ENCODE data around the gene EPAS1. TPM values are rescaled to one million over a fixed set of nuclear protein-coding genes. Genes with fewer than 3 reads are reported as not detected.

EPAS1 gene
- total and polyA plus RNA-seq, 9 of the 15 experiments (the other 6 are each of a cell fraction or from before 2014, with no cell fraction given): 0.25 to 11.2 (median 4.1) TPM

DNA sequence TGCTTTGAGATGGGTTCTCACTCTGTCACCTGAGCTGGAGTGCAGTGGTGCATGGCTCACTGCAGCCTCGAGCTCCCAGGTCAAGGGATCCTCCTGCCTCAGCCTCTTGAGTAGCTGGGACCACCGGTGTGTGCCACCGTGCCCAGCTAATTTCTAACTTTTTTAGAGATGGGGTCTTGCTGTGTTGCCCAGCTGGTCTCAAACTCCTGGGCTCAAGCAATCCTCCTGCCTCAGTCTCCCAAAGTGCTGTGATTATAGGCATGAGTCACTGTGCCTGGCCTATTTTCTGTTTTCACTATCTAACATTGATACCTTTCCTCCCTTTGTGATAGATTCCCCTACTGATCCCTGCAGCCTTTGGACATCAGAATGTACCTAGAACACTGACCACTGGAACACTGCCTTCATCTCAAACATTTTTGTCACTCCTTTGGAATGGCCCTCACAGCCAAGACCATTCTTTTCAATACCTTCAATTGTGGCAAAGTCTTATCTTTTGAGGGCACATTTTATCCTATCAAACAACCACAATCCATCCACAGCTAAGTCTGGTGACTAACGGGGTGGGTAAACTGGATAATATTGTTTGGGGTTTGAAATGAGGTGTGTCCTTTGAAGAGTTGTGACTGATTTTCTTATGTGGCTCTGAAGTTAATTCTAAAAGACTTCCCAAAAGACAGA lies 43.7 kb downstream of the EPAS1 start (continued):
- TF ChIP-seq, protein P1, sequence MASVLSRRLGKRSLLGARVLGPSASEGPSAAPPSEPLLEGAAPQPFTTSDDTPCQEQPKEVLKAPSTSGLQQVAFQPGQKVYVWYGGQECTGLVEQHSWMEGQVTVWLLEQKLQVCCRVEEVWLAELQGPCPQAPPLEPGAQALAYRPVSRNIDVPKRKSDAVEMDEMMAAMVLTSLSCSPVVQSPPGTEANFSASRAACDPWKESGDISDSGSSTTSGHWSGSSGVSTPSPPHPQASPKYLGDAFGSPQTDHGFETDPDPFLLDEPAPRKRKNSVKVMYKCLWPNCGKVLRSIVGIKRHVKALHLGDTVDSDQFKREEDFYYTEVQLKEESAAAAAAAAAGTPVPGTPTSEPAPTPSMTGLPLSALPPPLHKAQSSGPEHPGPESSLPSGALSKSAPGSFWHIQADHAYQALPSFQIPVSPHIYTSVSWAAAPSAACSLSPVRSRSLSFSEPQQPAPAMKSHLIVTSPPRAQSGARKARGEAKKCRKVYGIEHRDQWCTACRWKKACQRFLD (CRISPR knock-in tag; IDR thresholded peaks at IDR 0.05): peak; percentile 60; the same call in 1 of the 2 replicates
- TF ChIP-seq ZNF175 (CRISPR knock-in tag; IDR thresholded peaks at IDR 0.05; ENCODE audit: low read depth): 0 out of 2 replicates have a peak, but pooled peaks have one; percentile 45
- 0 out of 2 replicates have a peak, but pooled peaks have one; percentile 35 for TF ChIP-seq LEF1 (IDR thresholded peaks at IDR 0.05)
- 0 out of 2 replicates have a peak, but pooled peaks have one; percentile 42 for TF ChIP-seq GATA2 (CRISPR knock-in tag; IDR thresholded peaks at IDR 0.05)
- TF ChIP-seq KAT7 (CRISPR knock-in tag; IDR thresholded peaks at IDR 0.05; ENCODE audit: borderline replicate concordance): 0 out of 2 replicates have a peak, but pooled peaks have one; percentile 20
- peak; percentile 34 for TF ChIP-seq HMGN3 (IDR thresholded peaks at IDR 0.05; ENCODE audit: borderline replicate concordance, extremely low read depth, insufficient read length, low read depth, low read length)
- TF ChIP-seq, protein P2, sequence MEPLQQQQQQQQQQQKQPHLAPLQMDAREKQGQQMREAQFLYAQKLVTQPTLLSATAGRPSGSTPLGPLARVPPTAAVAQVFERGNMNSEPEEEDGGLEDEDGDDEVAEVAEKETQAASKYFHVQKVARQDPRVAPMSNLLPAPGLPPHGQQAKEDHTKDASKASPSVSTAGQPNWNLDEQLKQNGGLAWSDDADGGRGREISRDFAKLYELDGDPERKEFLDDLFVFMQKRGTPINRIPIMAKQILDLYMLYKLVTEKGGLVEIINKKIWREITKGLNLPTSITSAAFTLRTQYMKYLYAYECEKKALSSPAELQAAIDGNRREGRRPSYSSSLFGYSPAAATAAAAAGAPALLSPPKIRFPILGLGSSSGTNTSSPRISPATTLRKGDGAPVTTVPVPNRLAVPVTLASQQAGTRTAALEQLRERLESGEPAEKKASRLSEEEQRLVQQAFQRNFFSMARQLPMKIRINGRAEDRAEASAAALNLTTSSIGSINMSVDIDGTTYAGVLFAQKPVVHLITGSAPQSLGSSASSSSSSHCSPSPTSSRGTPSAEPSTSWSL (CRISPR knock-in tag; IDR thresholded peaks at IDR 0.05; ENCODE audit: borderline replicate concordance): no peak
- peak; percentile 94 for TF ChIP-seq SOX6 (IDR thresholded peaks at IDR 0.05)
- TF ChIP-seq, protein P3, sequence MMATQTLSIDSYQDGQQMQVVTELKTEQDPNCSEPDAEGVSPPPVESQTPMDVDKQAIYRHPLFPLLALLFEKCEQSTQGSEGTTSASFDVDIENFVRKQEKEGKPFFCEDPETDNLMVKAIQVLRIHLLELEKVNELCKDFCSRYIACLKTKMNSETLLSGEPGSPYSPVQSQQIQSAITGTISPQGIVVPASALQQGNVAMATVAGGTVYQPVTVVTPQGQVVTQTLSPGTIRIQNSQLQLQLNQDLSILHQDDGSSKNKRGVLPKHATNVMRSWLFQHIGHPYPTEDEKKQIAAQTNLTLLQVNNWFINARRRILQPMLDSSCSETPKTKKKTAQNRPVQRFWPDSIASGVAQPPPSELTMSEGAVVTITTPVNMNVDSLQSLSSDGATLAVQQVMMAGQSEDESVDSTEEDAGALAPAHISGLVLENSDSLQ (IDR thresholded peaks at IDR 0.05): no peak
- peak; percentile 88 for TF ChIP-seq TCF3 (CRISPR knock-in tag; IDR thresholded peaks at IDR 0.05)
- TF ChIP-seq MTA1 (IDR thresholded peaks at IDR 0.05; ENCODE audit: borderline replicate concordance): peak; percentile 38; the same call in 1 of the 2 replicates
- TF ChIP-seq KDM1A (IDR thresholded peaks at IDR 0.05): peak in 1 of 2 experiments; percentile 34; a peak in 2 of 4 replicates
- TF ChIP-seq RNF2 (IDR thresholded peaks at IDR 0.05): no peak
- peak; percentile 91 for TF ChIP-seq TEAD4 (IDR thresholded peaks at IDR 0.05; ENCODE audit: low read length)
- no peak for TF ChIP-seq TEAD4 (CRISPR knock-in tag; IDR thresholded peaks at IDR 0.05; ENCODE audit: borderline replicate concordance)
- TF ChIP-seq ARID1B (IDR thresholded peaks at IDR 0.05): peak; percentile 86
- TF ChIP-seq BCOR (IDR thresholded peaks at IDR 0.05): peak; percentile 37; the same call in 1 of the 2 replicates
- TF ChIP-seq, protein P4, sequence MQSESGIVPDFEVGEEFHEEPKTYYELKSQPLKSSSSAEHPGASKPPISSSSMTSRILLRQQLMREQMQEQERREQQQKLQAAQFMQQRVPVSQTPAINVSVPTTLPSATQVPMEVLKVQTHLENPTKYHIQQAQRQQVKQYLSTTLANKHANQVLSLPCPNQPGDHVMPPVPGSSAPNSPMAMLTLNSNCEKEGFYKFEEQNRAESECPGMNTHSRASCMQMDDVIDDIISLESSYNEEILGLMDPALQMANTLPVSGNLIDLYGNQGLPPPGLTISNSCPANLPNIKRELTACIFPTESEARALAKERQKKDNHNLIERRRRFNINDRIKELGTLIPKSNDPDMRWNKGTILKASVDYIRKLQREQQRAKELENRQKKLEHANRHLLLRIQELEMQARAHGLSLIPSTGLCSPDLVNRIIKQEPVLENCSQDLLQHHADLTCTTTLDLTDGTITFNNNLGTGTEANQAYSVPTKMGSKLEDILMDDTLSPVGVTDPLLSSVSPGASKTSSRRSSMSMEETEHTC (IDR thresholded peaks at IDR 0.05): peak; percentile 43; the same call in 1 of the 2 replicates
- TF ChIP-seq, protein P5, sequence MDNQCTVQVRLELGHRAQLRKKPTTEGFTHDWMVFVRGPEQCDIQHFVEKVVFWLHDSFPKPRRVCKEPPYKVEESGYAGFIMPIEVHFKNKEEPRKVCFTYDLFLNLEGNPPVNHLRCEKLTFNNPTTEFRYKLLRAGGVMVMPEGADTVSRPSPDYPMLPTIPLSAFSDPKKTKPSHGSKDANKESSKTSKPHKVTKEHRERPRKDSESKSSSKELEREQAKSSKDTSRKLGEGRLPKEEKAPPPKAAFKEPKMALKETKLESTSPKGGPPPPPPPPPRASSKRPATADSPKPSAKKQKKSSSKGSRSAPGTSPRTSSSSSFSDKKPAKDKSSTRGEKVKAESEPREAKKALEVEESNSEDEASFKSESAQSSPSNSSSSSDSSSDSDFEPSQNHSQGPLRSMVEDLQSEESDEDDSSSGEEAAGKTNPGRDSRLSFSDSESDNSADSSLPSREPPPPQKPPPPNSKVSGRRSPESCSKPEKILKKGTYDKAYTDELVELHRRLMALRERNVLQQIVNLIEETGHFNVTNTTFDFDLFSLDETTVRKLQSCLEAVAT (IDR thresholded peaks at IDR 0.05): peak in 1 of 2 experiments; percentile 45; a peak in 1 of 4 replicates
- TF ChIP-seq, protein P6, sequence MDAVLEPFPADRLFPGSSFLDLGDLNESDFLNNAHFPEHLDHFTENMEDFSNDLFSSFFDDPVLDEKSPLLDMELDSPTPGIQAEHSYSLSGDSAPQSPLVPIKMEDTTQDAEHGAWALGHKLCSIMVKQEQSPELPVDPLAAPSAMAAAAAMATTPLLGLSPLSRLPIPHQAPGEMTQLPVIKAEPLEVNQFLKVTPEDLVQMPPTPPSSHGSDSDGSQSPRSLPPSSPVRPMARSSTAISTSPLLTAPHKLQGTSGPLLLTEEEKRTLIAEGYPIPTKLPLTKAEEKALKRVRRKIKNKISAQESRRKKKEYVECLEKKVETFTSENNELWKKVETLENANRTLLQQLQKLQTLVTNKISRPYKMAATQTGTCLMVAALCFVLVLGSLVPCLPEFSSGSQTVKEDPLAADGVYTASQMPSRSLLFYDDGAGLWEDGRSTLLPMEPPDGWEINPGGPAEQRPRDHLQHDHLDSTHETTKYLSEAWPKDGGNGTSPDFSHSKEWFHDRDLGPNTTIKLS (IDR thresholded peaks at IDR 0.05; ENCODE audit: borderline replicate concordance, low read depth): no peak
